Epithelial cell of proximal tubule (primary cell): ENCODE results near the gene GRK5. TPM values are rescaled to one million over a fixed set of nuclear protein-coding genes. Genes with fewer than 3 reads are reported as not detected.

Source experiments
- DNase-seq: peaks from one replicate; pipeline ENCODE4 v3.0.0-alpha.2; 2011; ENCODE audit warnings: low read depth
- H3K4me3 ChIP-seq: 2 replicates; pipeline ENCODE4 v1.5.1; 2011; ENCODE audit warnings: low read depth, mild to moderate bottlenecking, low read length
- total RNA-seq: library from RNA; depleted of rRNA; stranded (reverse); fragments of >200 nt; gene quantifications from 2 replicates; pipeline ENCODE4 v1.2.3, GENCODE V29; 2015
- TF ChIP-seq, protein P1 (sequence below): conservative IDR thresholded peaks from 2 replicates; pipeline ENCODE4 v1.5.1; 2012; ENCODE audit warnings: low read depth, mild to moderate bottlenecking, low read length

GRK5 gene
- total RNA-seq, 1 donor from 2014 or later: 2.8 TPM

DNA sequence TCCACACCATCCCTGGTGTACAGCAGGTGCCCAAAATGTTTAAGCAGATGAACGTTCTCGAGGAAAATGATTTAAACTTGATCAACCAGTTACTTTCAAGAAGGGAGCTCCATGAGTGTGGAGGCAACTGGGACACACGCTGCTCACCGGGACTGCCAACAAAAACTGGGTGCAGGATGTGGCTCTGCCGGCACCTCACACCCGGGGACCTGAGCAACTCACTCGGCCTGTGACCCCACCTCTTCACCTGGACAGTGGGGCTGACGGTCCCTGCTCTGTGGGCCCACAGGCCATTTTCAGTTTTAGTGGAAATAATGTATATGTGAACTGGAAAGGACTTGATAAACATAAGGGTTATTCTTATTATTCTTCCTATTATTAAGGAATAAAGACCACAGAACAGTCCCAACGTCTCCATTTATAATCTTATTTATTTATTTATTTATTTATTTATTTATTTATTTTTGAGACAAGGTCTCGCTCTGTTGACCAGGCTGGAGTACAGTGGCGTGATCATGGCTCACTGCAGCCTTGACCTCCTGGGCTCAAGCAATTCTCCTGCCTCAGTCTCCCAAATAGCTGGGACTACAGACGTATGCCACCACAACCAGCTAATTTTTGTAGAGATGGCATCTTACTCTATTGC, 274.5 kb downstream of the GRK5 start:
- TF ChIP-seq, protein P1, sequence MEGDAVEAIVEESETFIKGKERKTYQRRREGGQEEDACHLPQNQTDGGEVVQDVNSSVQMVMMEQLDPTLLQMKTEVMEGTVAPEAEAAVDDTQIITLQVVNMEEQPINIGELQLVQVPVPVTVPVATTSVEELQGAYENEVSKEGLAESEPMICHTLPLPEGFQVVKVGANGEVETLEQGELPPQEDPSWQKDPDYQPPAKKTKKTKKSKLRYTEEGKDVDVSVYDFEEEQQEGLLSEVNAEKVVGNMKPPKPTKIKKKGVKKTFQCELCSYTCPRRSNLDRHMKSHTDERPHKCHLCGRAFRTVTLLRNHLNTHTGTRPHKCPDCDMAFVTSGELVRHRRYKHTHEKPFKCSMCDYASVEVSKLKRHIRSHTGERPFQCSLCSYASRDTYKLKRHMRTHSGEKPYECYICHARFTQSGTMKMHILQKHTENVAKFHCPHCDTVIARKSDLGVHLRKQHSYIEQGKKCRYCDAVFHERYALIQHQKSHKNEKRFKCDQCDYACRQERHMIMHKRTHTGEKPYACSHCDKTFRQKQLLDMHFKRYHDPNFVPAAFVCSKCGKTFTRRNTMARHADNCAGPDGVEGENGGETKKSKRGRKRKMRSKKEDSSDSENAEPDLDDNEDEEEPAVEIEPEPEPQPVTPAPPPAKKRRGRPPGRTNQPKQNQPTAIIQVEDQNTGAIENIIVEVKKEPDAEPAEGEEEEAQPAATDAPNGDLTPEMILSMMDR: no peak
- DNase-seq: no peak
- H3K4me3 ChIP-seq: no peak overlapping the region

DNA sequence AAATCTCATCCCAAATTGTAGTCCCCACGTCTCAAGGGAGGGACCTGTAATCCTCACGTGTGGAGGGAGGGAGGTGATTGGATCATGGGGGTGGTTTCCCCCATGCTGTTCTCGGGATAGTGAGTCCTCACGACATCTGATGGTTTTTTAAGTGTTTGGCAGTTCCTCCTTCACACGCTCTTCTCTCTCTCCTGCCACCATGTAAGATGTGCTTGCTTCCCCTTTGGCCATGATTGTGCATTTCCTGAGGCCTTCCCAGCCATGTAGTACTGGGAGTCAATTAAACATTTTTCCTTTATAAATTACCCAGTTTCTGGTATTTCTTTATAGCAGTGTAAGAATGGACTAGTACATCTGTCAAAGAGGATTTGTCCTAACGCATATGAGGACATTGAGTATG, 275.6 kb downstream of the GRK5 start:
- DNase-seq: no peak
- H3K4me3 ChIP-seq: no peak overlapping the region
- TF ChIP-seq, protein P1: no peak

DNA sequence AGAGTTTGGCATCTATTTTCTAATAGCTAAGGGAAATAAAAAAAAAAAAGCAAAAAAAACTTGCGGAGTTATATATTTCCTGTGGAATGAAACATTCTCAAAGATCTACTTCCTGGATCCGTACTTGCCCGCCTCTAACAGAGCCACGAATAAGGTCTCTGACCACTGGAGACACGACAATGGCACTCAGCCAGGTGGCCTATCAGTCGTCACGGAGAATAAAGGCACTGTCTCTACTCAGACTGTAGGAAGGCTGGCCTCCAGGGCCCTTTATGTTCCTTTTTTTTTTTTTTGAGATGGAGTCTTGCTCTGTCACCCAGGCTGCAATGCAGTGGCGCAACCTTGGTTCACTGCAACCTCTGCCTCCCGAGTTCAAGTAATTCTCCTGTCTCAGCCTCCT, 276.5 kb downstream of the GRK5 start:
- TF ChIP-seq, protein P1: no peak
- H3K4me3 ChIP-seq: no peak overlapping the region
- DNase-seq: no peak

- TF ChIP-seq, protein P1: no peak
- no peak overlapping the region for H3K4me3 ChIP-seq
- no peak for DNase-seq
Measured at GRCh38 chr10:119488675-119489074, 281.3 kb downstream of the GRK5 start.

GRCh38 chr10:119489991-119490326, 282.6 kb downstream of the GRK5 start:
- TF ChIP-seq, protein P1: no peak
- DNase-seq: no peak
- no peak overlapping the region for H3K4me3 ChIP-seq

DNA sequence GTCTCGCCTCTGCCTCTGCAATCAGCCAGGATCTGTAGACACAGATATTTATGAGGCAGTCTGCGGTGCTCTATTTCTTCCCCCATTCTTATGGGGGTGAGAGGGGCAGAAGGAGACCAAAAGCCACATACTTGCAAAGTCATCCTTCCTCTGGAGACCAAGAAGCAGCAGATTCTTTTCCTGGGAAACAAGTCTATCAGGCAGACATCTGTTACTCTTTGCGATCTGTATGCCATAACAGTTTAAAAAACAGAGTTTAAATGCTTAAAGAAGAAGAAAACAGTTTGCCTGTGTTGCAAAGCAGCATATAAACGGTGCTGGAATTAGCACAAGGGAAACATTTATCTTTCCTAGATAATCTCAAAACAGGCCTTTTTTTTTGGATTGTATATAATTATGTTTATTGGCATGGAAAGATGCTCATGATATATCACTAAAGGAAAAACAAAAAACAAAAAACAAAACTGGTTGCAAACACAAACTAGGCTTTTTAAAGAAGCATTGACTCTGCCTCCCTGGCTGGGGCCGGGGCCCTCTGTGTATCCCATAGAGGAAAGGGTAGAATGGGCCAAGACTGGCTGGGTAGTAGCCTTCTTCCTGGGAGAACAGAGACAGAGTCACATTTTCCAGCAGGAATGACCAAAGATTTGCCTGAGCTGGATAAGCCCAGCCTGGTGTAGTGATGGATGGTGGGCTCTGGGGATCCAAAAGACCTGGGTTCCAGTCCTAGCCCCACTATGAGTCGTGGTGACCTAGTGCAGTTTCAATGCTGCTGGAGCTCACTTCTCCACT, 284.8 kb downstream of the GRK5 start:
- TF ChIP-seq, protein P1: no peak
- no peak overlapping the region for H3K4me3 ChIP-seq
- no peak for DNase-seq

DNA sequence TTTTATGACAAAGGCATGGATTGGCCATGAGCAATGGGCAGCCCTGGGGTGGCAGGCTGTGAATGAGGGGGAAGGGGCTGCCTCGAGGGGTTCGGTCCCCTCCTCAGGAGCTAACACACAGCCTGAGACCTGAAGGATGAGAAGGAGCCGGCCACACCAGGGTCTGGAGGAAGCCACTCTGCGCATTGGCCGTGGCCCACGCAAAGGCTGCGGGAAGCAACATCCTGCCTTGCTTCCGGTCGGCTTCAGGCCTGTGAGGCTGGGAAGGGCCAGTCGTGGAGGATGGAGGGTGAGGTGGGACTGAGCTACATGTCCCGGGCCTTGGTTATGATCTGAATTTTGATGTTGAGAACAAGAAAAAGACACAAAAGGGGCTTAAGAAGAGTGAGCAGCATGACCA, 285.8 kb downstream of the GRK5 start:
- TF ChIP-seq, protein P1: no peak
- H3K4me3 ChIP-seq: no peak overlapping the region
- DNase-seq: no peak
